ENCODE measurements around the gene MUC21. TPM values are rescaled to one million over a fixed set of nuclear protein-coding genes. Genes with fewer than 3 reads are reported as not detected.

The MUC21 gene
- total RNA-seq, 4 donors from 2014 or later = 0.13 to 9.9 (median 1.2) TPM

GRCh38 chr6:31001281-31001888 is 17.9 kb downstream of the MUC21 start:
- Histone ChIP-seq H3K4me3 (no peak overlapping the region), H3K27ac (no peak overlapping the region), H3K36me3 (no peaks in the 10 kb centered on the region), H3K27me3 (no peaks in the 10 kb centered on the region), H3K4me1 (no peaks in the 10 kb centered on the region), H3K9me3 (no peaks in the 10 kb centered on the region)
- no peak for ATAC-seq
- WGBS, 2 donors (ENCODE audit: low coverage in 1 of 2) = 70 to 77% methylated on average over 5 to 6 of the region's 13 CpGs
- TF ChIP-seq POLR2AphosphoS5 (IDR thresholded peaks at IDR 0.05) (no peak), EP300 (IDR thresholded peaks at IDR 0.05) (no peak), POLR2A (IDR thresholded peaks at IDR 0.05) (no peak), CTCF (IDR thresholded peaks at IDR 0.05) (no peak)

- no peaks in the 10 kb centered on the region for H3K4me1 ChIP-seq
- ATAC-seq = no peak
- H3K27ac ChIP-seq = no peak overlapping the region
- H3K9me3 ChIP-seq = no peaks in the 10 kb centered on the region
- no peak overlapping the region for H3K4me3 ChIP-seq
- H3K36me3 ChIP-seq = no peaks in the 10 kb centered on the region
- H3K27me3 ChIP-seq = no peaks in the 10 kb centered on the region
- WGBS, 2 donors (ENCODE audit: low coverage in 1 of 2) = 29 to 62% methylated on average over 1 to 2 of the region's 2 CpGs
- TF ChIP-seq CTCF (IDR thresholded peaks at IDR 0.05) (no peak), POLR2AphosphoS5 (IDR thresholded peaks at IDR 0.05) (no peak), EP300 (IDR thresholded peaks at IDR 0.05) (no peak), POLR2A (IDR thresholded peaks at IDR 0.05) (no peak)
These were observed 19.0 kb downstream of the MUC21 start for GRCh38 chr6:31002471-31002870.

- WGBS, 2 donors (ENCODE audit: low coverage in 1 of 2) = 70 to 71% methylated on average over 2 to 4 of the region's 4 CpGs
These were observed 21.3 kb downstream of the MUC21 start for GRCh38 chr6:31004794-31005193.

GRCh38 chr6:31005249-31006020 is 21.9 kb downstream of the MUC21 start:
- no peak for ATAC-seq

More at GRCh38 chr6:31004794-31005193, 21.3 kb downstream of the MUC21 start:
- no peaks in the 10 kb centered on the region for H3K9me3 ChIP-seq
- no peak for ATAC-seq
- no peak overlapping the region for H3K4me3 ChIP-seq
- no peaks in the 10 kb centered on the region for H3K36me3 ChIP-seq
- no peak overlapping the region for H3K27ac ChIP-seq
- no peaks in the 10 kb centered on the region for H3K4me1 ChIP-seq
- TF ChIP-seq CTCF (IDR thresholded peaks at IDR 0.05) = no peak
- TF ChIP-seq POLR2AphosphoS5 (IDR thresholded peaks at IDR 0.05) = no peak
- no peak for TF ChIP-seq POLR2A (IDR thresholded peaks at IDR 0.05)
- no peak for TF ChIP-seq EP300 (IDR thresholded peaks at IDR 0.05)
- peaks cover 3% of the 10 kb centered on the region for H3K27me3 ChIP-seq

GRCh38 chr6:31007694-31008093 is 24.2 kb downstream of the MUC21 start:
- TF ChIP-seq POLR2AphosphoS5 (IDR thresholded peaks at IDR 0.05) = peak; percentile 18
- no peak for TF ChIP-seq POLR2A (IDR thresholded peaks at IDR 0.05)
- no peak for ATAC-seq
- Histone ChIP-seq H3K27me3 (peaks cover 12% of the 10 kb centered on the region), H3K4me1 (no peaks in the 10 kb centered on the region), H3K9me3 (no peaks in the 10 kb centered on the region), H3K27ac (no peak overlapping the region), H3K4me3 (no peak overlapping the region), H3K36me3 (no peaks in the 10 kb centered on the region)
- WGBS, 2 donors (ENCODE audit: low coverage in 1 of 2) = 12 to 38% methylated on average over 7 to 8 of the region's 8 CpGs

More at GRCh38 chr6:31005249-31006020, 21.9 kb downstream of the MUC21 start:
- H3K27ac ChIP-seq = no peak overlapping the region
- H3K4me1 ChIP-seq = no peaks in the 10 kb centered on the region
- no peaks in the 10 kb centered on the region for H3K9me3 ChIP-seq
- peaks cover 3% of the 10 kb centered on the region for H3K27me3 ChIP-seq
- no peaks in the 10 kb centered on the region for H3K36me3 ChIP-seq
- WGBS, 2 donors (ENCODE audit: low coverage in 1 of 2) = 67 to 77% methylated on average over 3 to 9 of the region's 9 CpGs
- no peak overlapping the region for H3K4me3 ChIP-seq
- TF ChIP-seq POLR2AphosphoS5 (IDR thresholded peaks at IDR 0.05) (no peak), EP300 (IDR thresholded peaks at IDR 0.05) (no peak), POLR2A (IDR thresholded peaks at IDR 0.05) (no peak)

Measured in gastroesophageal sphincter (tissue), 4 donors.